Left ventricle myocardium superior (tissue), 1 donor: ENCODE data around the gene NUP35. TPM values are rescaled to one million over a fixed set of nuclear protein-coding genes. Genes with fewer than 3 reads are reported as not detected.
A peak's percentile ranks its signal among the peaks of the same experiment; 100 is the strongest.
"Not testable (repeated sequence)": the region's sequence is repeated elsewhere in the genome, so short reads cannot be mapped to it uniquely, and the experiment has no call there.

Experiments used
- ATAC-seq: fragments of 200-7000 bp; cut with Tn5 transposase; one replicate; pipeline ENCODE4 v1.9.1; 2020; ENCODE audit warnings: mild to moderate bottlenecking, moderate library complexity
- DNase-seq: peaks from one replicate; pipeline ENCODE4 v3.0.0-alpha.2; 2020
- intact Hi-C: fragments of 100-400 bp; cut with micrococcal nuclease; formaldehyde crosslinking; loops from one replicate; pipeline ENCODE4 v1.11.0; 2022
- total RNA-seq: library from RNA; stranded (reverse); fragmentation: NEBNext Ultra II Directional; extraction: Animal tissue kit (Norgen Biotek cat#: 25700); gene quantifications from one replicate; pipeline ENCODE4 v1.2.1, GENCODE V29; 2021
- donor health status: DM: no; HTN: yes; CAD: no; lungs with severe emphysema.

The NUP35 gene
- total RNA-seq, 1 donor from 2014 or later = 7.6 TPM

GRCh38 chr2:183125659-183126341 is 1.6 kb downstream of the NUP35 start:
- DNase-seq = no peak
- intact Hi-C loops = no loop called here
- no peak for ATAC-seq

- intact Hi-C loops = no loop called here
- ATAC-seq (no peak), DNase-seq (no peak)
Observed at GRCh38 chr2:183126635-183127034, 2.4 kb downstream of the NUP35 start.

DNA sequence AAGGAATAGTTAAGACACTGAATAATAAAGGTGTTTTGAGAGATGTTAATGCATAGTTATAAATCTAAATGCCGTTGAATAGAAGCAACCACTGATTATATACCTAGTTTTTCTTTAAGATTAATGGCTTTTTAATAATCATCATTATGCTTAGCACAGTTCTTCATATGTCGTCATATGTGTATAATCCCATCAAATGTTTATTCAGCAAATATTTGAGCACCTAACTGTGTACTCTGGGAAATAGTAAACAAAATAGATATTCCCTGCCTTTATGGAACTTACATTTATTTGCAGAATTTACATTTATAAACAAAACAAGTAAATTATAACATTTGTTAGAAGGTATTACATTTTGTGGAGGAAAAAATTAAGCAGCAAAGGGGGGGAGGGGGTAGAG is 9.8 kb downstream of the NUP35 start:
- DNase-seq = no peak
- intact Hi-C loops = no loop called here
- ATAC-seq = no peak

GRCh38 chr2:183148955-183149354 is 24.7 kb downstream of the NUP35 start:
- no peak for ATAC-seq
- intact Hi-C loops = no loop called here
- DNase-seq = no peak

GRCh38 chr2:183149489-183149888 is 25.2 kb downstream of the NUP35 start:
- ATAC-seq = peak; percentile 70
- intact Hi-C loops = no loop called here
- DNase-seq = no peak

- DNase-seq, intact Hi-C loops, ATAC-seq: not testable (repeated sequence)
Observed at GRCh38 chr2:183152280-183152679, 28.0 kb downstream of the NUP35 start.

DNA sequence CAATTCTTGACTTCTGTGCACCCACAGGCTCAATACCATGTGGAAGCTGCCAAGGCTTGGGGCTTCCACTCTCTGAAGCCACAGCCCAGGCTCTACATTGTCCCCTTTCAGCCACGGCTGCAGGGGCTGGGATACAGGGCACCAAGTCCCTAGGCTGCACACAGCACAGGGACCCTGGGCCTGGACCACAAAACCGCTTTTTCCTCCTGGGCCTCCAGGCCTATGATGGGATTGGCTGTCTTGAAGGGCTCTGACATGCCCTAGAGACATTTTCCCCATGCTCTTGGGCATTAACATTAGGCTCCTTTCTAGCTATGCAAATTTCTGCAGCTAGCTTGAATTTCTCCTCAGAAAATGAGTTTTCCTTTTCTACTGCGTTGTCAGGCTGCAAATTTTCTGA is 29.7 kb downstream of the NUP35 start:
- DNase-seq = no peak
- no peak for ATAC-seq
- intact Hi-C loops = no loop called here

GRCh38 chr2:183154772-183155171 is 30.5 kb downstream of the NUP35 start:
- ATAC-seq, DNase-seq, intact Hi-C loops: not testable (repeated sequence)

- intact Hi-C loops = no loop called here
- DNase-seq (no peak), ATAC-seq (no peak)
Observed at GRCh38 chr2:183157131-183157530, 32.9 kb downstream of the NUP35 start.

DNA sequence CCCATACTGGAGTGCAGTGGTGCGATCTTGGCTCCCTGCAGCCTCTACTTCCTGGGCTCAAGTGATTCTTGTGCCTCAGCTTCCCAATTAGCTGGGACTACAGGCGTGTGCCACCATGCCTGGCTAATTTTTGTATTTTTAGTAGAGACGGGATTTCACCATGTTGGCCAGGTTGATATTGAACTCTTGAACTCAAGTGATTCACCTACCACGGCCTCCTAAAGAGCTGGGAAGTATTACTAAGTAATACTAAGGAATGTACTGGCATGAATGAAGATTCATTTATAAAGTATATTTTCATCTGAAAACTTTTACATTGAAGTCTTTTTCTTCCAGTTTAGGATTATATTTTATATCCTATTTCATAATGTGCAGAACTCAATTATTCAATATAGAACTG is 38.1 kb downstream of the NUP35 start:
- DNase-seq = no peak
- no peak for ATAC-seq
- intact Hi-C loops = no loop called here

GRCh38 chr2:183163821-183164649 is 39.8 kb downstream of the NUP35 start:
- no peak for DNase-seq
- ATAC-seq = no peak
- intact Hi-C loops = no loop called here

DNA sequence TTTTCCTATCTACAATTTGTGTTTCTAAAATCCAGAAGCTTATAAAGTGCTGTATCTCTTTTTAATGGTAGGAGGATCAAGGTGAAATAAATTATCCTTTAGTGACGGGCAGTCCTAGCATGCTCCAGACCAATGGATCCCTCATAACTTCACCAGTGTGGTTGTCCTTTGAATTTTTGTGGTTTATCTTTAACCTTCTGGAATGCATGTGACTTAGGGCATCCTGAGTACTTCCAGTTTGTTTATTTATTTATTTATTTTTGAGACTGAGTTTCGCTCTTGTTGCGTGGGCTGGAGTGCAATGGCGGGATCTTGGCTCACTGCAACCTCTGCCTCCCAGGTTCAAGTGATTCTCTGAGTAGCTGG is 40.4 kb downstream of the NUP35 start:
- no peak for ATAC-seq
- intact Hi-C loops = no loop called here
- no peak for DNase-seq

GRCh38 chr2:183166210-183166609 is 42.0 kb downstream of the NUP35 start:
- DNase-seq = no peak
- intact Hi-C loops = no loop called here
- no peak for ATAC-seq

GRCh38 chr2:183166976-183167375 is 42.7 kb downstream of the NUP35 start:
- ATAC-seq, DNase-seq, intact Hi-C loops: not testable (repeated sequence)

GRCh38 chr2:183172220-183172887 is 48.1 kb downstream of the NUP35 start:
- no peak for ATAC-seq
- intact Hi-C loops = no loop called here
- DNase-seq = no peak

- no peak for ATAC-seq
- DNase-seq = no peak
- intact Hi-C loops = no loop called here
Observed at GRCh38 chr2:183179156-183179555, 54.9 kb downstream of the NUP35 start.

DNA sequence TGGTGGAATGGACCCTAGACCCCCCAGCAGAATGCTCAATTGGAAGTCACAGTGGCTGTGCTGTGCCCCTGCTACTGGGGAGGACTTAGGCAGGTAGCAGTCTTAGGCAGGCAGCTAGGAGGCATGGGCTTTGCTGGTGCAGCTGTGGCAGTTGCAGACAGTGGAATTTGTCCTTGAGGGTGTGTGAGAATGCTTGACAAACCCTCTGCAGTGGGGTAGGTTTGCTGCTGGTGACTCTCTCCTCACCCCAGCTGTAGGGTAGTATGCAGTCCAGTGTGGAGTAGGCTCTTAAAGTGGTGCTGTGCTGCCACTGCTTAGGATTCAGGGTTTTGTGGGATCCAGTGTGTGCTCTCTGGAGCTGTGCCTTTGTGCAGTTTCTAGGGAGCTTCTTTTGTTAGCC is 61.3 kb downstream of the NUP35 start:
- ATAC-seq (no peak), DNase-seq (no peak)
- intact Hi-C loops = no loop called here

- no peak for DNase-seq
- ATAC-seq = no peak
- intact Hi-C loops = no loop called here
Observed at GRCh38 chr2:183186296-183186695, 62.1 kb downstream of the NUP35 start.

GRCh38 chr2:183186766-183187165 is 62.5 kb downstream of the NUP35 start:
- DNase-seq (no peak), ATAC-seq (no peak)
- intact Hi-C loops = no loop called here

DNA sequence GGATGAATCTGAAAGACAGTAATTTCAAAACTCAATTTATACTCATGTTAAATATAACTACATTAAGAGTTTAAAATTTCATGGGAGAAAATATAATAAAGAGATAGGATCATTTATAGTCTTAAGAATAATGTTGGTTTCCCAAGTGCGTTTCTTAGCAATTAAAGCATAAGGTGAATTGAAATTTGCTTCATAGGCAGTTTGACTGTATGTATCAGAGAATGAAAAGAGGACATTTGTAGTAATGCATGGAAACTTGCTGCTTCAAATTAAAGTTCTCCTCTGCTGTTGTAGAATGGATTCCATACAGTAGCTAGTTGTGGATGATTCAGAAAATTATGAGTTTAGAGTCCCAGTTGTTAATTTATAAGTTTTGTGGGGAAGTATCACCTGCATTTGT is 68.1 kb downstream of the NUP35 start:
- intact Hi-C loops = no loop called here
- ATAC-seq = no peak
- no peak for DNase-seq
